PFSK-1 (cell line): ENCODE measurements around the gene OSBPL10.

Experiments
- FOXP2 ChIP-seq: optimal IDR thresholded peaks from 2 replicates; pipeline ENCODE3; 2011; ENCODE audit warnings: borderline replicate concordance, control low read depth, inconsistent platforms; ENCODE audit not compliant: insufficient read depth; ENCODE audit errors: extremely low read length, extremely low read depth
- POLR2AphosphoS5 ChIP-seq: IDR thresholded peaks from 2 replicates; pipeline ENCODE4 v1.6.1; 2012; ENCODE audit warnings: low read depth, mild to moderate bottlenecking, control low read depth, low read length, moderate library complexity
- SIN3A ChIP-seq: IDR thresholded peaks from 2 replicates; pipeline ENCODE4 v1.6.1; 2012; ENCODE audit warnings: mild to moderate bottlenecking, low read length, moderate library complexity, borderline replicate concordance; ENCODE audit not compliant: insufficient read depth
- TAF1 ChIP-seq: IDR thresholded peaks from 2 replicates; pipeline ENCODE4 v1.6.1; 2012; ENCODE audit warnings: low read length, control low read depth, borderline replicate concordance; ENCODE audit not compliant: insufficient read depth
- TF ChIP-seq, protein P1 (sequence below), 2 experiments: IDR thresholded peaks; 2 replicates each; pipeline versions ENCODE4 v1.6.1 to v1.8.0; 2011 to 2012; ENCODE audit warnings: low read depth in 2 of 2, low read length in 2 of 2, control low read depth in 1 of 2, inconsistent platforms in 1 of 2, mild to moderate bottlenecking in 1 of 2, moderate library complexity in 1 of 2; ENCODE audit not compliant: insufficient read depth in 1 of 2

The OSBPL10 gene

DNA sequence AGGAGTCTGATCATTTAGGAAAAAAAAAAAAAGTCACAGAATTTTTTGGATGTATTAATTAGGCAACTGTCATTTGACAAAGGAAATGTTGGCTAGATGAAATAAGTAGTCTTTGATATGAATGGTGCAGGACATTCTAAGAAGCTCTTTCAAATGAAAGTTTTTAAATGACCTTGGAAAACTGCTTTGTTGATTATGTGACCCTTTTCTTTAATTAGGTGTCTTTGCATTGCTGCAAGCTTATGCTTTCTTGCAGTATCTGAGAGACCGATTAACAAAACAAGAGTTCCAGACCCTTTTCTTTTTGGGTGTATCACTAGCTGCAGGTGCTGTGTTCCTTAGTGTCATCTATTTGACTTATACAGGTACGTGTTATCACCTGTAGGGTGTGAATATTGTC, 364.4 kb downstream of the OSBPL10 start:
- TF ChIP-seq, protein P1, sequence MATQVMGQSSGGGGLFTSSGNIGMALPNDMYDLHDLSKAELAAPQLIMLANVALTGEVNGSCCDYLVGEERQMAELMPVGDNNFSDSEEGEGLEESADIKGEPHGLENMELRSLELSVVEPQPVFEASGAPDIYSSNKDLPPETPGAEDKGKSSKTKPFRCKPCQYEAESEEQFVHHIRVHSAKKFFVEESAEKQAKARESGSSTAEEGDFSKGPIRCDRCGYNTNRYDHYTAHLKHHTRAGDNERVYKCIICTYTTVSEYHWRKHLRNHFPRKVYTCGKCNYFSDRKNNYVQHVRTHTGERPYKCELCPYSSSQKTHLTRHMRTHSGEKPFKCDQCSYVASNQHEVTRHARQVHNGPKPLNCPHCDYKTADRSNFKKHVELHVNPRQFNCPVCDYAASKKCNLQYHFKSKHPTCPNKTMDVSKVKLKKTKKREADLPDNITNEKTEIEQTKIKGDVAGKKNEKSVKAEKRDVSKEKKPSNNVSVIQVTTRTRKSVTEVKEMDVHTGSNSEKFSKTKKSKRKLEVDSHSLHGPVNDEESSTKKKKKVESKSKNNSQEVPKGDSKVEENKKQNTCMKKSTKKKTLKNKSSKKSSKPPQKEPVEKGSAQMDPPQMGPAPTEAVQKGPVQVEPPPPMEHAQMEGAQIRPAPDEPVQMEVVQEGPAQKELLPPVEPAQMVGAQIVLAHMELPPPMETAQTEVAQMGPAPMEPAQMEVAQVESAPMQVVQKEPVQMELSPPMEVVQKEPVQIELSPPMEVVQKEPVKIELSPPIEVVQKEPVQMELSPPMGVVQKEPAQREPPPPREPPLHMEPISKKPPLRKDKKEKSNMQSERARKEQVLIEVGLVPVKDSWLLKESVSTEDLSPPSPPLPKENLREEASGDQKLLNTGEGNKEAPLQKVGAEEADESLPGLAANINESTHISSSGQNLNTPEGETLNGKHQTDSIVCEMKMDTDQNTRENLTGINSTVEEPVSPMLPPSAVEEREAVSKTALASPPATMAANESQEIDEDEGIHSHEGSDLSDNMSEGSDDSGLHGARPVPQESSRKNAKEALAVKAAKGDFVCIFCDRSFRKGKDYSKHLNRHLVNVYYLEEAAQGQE (IDR thresholded peaks at IDR 0.05; ENCODE audit: insufficient read depth in 1 of 2, low read depth in 2 of 2, low read length in 2 of 2), result no peak
- TF ChIP-seq FOXP2 (no peak), POLR2AphosphoS5 (no peak), TAF1 (no peak), SIN3A (no peak)

DNA sequence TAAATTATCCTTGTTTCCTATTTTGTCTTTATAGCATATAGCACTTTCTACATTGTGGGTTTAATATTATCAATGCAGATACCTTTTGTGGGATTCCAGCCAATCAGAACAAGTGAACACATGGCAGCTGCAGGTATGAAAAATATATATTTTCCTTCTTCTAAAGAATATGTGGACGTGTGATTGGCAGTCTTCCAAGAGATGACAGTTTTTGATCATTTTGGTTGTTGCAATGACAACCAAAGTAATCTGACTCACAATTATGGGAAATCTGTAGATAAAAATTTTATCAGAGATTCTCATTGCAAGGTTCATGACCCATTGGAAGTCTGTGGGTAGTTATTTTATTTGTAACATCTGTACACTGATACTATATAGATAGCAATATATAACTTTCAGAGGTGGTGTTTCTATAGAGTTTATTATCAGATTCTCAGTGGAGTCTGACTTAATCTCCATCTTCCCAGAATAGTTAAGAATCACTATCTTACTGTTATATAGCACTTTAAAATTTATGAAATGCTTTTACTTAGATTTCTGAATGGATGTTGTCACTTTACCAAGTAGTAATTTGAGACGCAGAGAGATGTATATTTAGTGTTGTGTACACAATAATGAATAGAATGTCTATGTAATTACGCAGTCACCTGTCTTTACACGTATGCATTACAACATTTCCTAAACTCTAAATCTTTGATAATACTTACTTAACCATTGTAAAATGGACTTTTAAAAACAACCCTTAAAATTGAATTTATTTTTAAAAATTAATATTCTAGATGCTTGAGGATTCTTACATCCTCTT, 365.8 kb downstream of the OSBPL10 start:
- TF ChIP-seq TAF1, result no peak
- TF ChIP-seq, protein P1 (IDR thresholded peaks at IDR 0.05; ENCODE audit: insufficient read depth in 1 of 2, low read depth in 2 of 2, low read length in 2 of 2), result no peak

DNA sequence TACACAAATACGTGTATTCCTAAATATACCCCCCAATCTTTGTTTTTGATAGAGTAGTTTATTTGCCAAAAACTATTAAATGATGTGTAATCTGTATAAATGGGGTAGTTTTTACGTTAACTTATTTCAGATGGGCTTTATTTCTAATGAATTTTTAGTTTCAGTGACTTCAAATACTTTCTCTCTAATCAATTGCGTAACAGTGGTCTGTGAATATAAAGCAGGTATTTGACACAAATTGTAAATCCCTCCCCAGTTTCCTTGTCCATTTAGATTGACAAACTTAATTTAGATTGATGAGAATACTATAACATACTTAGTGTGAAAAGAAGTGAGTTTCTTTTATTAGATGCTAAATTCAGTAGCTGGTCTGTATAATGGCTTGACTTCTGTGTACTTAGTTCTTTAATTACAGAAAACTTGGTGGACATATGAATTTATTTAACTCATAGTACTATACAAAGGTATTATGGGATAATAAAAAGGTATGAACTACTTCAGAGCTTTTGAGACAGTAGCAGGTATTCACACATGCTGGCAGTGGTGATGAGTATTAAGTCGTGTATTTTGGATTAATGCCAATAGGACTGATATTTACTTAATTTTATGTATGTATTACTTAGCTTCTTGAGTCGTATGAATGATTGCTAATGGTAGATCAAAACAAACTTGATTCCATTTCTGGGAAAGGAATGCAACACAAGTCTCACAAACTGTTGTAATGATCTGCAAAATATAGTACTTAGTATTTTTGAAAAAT, 366.7 kb downstream of the OSBPL10 start:
- TF ChIP-seq SIN3A, result no peak
- TF ChIP-seq TAF1, result no peak
- TF ChIP-seq, protein P1 (IDR thresholded peaks at IDR 0.05; ENCODE audit: insufficient read depth in 1 of 2, low read depth in 2 of 2, low read length in 2 of 2), result no peak
- TF ChIP-seq FOXP2, result no peak
- TF ChIP-seq POLR2AphosphoS5, result no peak

DNA sequence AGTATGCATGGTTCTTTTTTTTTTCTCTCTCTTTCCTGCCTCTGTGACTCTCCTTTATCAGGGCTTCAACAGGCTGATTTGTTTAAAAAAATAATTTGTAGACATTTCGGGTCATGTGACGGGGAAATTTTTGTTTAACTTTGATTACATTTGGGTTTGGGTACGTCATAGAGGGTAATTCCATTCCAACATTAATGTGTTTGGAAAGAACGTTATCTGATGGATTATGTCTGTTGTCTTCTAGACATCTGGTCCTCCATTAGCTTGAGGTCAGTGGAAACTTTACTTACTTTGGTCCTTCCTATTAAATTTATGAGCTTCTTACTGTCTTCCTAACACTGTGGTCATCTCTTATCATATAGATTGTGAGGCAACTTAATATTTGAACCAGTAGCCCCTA, 367.4 kb downstream of the OSBPL10 start:
- TF ChIP-seq FOXP2, result no peak
- TF ChIP-seq POLR2AphosphoS5, result no peak
- no peak for TF ChIP-seq TAF1
- no peak for TF ChIP-seq SIN3A
- TF ChIP-seq, protein P1 (IDR thresholded peaks at IDR 0.05; ENCODE audit: insufficient read depth in 1 of 2, low read depth in 2 of 2, low read length in 2 of 2), result no peak
